ENCODE data around the gene SLC15A4.

DNA sequence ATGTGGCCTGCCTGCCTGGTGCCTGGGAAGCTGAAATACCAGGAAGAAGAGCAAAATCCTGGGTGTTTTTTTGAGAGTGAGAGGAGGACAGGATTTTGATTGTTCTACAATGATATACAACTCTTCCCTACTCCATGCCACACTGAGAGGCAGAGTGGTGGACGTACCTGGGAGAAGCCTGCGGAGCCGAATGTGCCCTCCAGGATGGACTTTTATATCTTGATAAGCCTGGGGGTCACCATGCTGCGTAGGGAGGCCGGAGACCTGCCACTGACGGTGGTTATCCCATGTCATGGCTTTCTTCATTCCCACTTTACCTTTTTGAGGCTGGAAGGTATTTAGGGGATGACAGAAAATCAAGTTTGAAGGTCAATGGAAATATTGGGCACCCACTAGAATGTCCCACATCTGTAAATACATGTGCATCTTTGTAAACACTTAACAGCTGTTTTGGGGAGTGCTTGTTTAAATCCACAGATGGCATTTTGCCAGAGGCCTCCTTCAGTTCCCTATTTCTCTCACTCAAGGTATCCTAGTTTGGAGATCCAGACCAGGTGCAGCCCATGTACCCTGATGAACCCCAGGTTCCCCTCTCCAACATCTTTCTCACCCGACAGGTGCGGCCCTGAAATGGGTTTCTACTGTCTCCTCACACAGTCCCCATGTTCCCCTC is 28.4 kb upstream of the SLC15A4 start:
- TF ChIP-seq, protein P1, sequence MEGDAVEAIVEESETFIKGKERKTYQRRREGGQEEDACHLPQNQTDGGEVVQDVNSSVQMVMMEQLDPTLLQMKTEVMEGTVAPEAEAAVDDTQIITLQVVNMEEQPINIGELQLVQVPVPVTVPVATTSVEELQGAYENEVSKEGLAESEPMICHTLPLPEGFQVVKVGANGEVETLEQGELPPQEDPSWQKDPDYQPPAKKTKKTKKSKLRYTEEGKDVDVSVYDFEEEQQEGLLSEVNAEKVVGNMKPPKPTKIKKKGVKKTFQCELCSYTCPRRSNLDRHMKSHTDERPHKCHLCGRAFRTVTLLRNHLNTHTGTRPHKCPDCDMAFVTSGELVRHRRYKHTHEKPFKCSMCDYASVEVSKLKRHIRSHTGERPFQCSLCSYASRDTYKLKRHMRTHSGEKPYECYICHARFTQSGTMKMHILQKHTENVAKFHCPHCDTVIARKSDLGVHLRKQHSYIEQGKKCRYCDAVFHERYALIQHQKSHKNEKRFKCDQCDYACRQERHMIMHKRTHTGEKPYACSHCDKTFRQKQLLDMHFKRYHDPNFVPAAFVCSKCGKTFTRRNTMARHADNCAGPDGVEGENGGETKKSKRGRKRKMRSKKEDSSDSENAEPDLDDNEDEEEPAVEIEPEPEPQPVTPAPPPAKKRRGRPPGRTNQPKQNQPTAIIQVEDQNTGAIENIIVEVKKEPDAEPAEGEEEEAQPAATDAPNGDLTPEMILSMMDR (IDR thresholded peaks at IDR 0.05): no peak
- TF ChIP-seq, protein P2, sequence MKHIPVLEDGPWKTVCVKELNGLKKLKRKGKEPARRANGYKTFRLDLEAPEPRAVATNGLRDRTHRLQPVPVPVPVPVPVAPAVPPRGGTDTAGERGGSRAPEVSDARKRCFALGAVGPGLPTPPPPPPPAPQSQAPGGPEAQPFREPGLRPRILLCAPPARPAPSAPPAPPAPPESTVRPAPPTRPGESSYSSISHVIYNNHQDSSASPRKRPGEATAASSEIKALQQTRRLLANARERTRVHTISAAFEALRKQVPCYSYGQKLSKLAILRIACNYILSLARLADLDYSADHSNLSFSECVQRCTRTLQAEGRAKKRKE (CRISPR knock-in tag; IDR thresholded peaks at IDR 0.05; ENCODE audit: low read depth): no peak
- no peak for TF ChIP-seq RCOR1 (IDR thresholded peaks at IDR 0.05; ENCODE audit: low read depth, low read length)
- no peak for TF ChIP-seq CBX8 (IDR thresholded peaks at IDR 0.05)
- no peak for TF ChIP-seq ZSCAN20 (CRISPR knock-in tag; IDR thresholded peaks at IDR 0.05)
